Pancreas (tissue), 10 donors: Measurements from ENCODE around the gene EFCAB8. TPM values are rescaled to one million over a fixed set of nuclear protein-coding genes. Genes with fewer than 3 reads are reported as not detected.

Experiments used
- ATAC-seq, 4 donors: fragments of 200-7000 bp; cut with Tn5 transposase; one replicate each; pipeline versions ENCODE4 v1.8.0 to v1.9.1; 2020; ENCODE audit warnings: mild to moderate bottlenecking in 4 of 4, moderate library complexity in 4 of 4
- DNase-seq, 6 donors: peaks; one replicate each; pipeline ENCODE4 v3.0.0-alpha.2; 2020
- FAIRE-seq: peaks from 2 replicates; lab custom pipeline; 2012; peaks lifted over from hg19 to GRCh38; lab: Jason Lieb, UNC
- H3K27ac ChIP-seq, 4 donors: fragments of 200-600 bp; sonication (generic); 1 replicate in 3 of 4; 2 replicates in 1 of 4; pipeline versions ENCODE4 v1.5.0 to v1.8.0; 2020
- H3K27me3 ChIP-seq, 4 donors: fragments of 200-600 bp; one replicate each; pipeline ENCODE4 v1.8.0; 2021
- H3K36me3 ChIP-seq, 3 donors: fragments of 200-600 bp; sonication (generic) in 1 of 3; one replicate each; pipeline versions ENCODE4 v1.5.0 to v1.8.0; 2020 to 2021
- H3K4me1 ChIP-seq, 3 donors: fragments of 200-600 bp; one replicate each; pipeline ENCODE4 v1.8.0; 2021
- H3K4me3 ChIP-seq, 4 donors: fragments of 200-600 bp; sonication (generic) in 2 of 4; one replicate each; pipeline versions ENCODE4 v1.5.0 to v1.8.0; 2020 to 2021
- H3K9me3 ChIP-seq, 4 donors: fragments of 200-600 bp; one replicate each; pipeline ENCODE4 v1.8.0; 2021
- CTCF ChIP-seq, 4 donors: fragments of 200-600 bp; sonication (generic) in 3 of 4; IDR thresholded peaks; one replicate each; pipeline versions ENCODE4 v1.5.0 to v1.8.0; 2021; ENCODE audit warnings: antibody characterized with exemption in 4 of 4
- WGBS, 2 donors: extraction: QIAGEN DNeasy Blood & Tissue Kit; methylation state at CpG; one replicate each; pipeline ENCODE4 v1.1.7; 2013; 5-methylcytosine and 5-hydroxymethylcytosine counted together
- intact Hi-C, 3 donors: fragments of 100-400 bp; cut with DNase I; formaldehyde crosslinking; loops; one replicate each; pipeline versions ENCODE4 v1.11.1 to v1.14.2; 2022
- polyA plus RNA-seq, 2 donors: library from polyadenylated mRNA; stranded (reverse); fragments of 200-250 nt; gene quantifications; one replicate each; pipeline ENCODE4 v1.2.3, GENCODE V29; 2013
- total RNA-seq, 6 donors: library from RNA; stranded (reverse); fragmentation: NEBNext Ultra II Directional in 4 of 6; extraction: Animal tissue kit (Norgen Biotek cat#: 25700) in 4 of 6; gene quantifications; one replicate each; pipeline versions ENCODE4 v1.2.1 to v1.2.4, GENCODE V29; 2021 to 2023
- donor health status: healthy with polysubstance abuse.
- donor health status: DM: no; HTN: no; CAD: no; lungs with moderate emphysema.
- donor health status: DM: no; HTN: no; CAD: no.
- donor health status: control.
- donor health status: control.
- donor health status: Bipolar disorder and iron deficiency.
- donor health status: DM: yes; HTN: yes; CAD: no.
- donor health status: DM: no; HTN: no; CAD: no.
- donor health status: DM: no; HTN: no; CAD: no.
- donor health status: DM: yes; HTN: yes; CAD: no.

EFCAB8 gene
- total and polyA plus RNA-seq, 8 donors: 0.12 to 0.35 (median 0.19) TPM; not detected in 1

- ATAC-seq (no peak), FAIRE-seq (no peak), DNase-seq (no peak)
- Histone ChIP-seq H3K27me3 (no peaks in the 10 kb centered on the region), H3K4me1 (no peaks in the 10 kb centered on the region), H3K27ac (no peak overlapping the region), H3K4me3 (no peak overlapping the region), H3K9me3 (no peaks in the 10 kb centered on the region), H3K36me3 (no peaks in the 10 kb centered on the region)
- WGBS, 2 donors: 68 to 80% methylated on average over 6 of the region's 6 CpGs
- intact Hi-C loops: no loop called here
- TF ChIP-seq CTCF (IDR thresholded peaks at IDR 0.05): no peak
Measured at GRCh38 chr20:32980990-32981389, 122.3 kb downstream of the EFCAB8 start.

DNA sequence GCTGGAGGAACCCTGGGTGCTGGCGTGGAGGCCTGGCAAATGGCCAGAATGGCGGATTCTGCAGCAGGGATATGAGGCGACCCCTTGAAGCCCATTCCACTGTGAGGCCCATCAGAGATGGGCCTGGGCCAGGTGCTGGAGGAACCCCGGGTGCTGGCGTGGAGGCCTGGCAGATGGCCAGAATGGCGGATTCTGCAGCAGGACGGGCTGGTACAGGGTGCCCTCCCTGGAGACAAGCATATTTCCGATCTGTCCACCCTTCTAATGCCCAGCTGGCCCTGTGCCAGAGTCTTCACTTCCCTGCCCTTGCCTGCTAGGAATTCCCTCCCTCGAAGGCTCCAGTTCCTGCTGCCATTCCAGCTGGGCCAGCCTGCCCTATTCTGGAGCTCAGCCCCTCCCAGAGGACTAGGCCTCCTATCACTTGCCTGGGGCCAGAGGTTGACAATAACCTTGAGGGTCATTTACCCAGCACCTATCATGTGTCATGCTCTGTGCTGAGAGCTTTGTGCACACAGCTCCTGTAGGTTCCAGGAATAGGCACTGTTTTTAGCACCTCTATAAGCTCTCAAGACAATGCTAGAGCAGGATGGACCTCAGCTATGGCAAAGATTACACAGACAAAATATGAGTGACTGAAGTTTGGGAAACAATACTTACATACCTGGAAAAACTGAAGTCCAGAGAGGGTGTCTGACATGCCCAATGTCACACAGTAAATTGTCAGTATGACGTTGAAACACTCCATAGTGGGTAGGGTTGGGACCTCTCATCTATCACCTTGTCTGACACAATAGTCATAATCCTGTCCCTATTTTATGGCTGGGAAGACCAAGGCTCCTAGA, 124.1 kb downstream of the EFCAB8 start:
- H3K4me1 ChIP-seq: no peaks in the 10 kb centered on the region
- H3K27me3 ChIP-seq: no peaks in the 10 kb centered on the region
- H3K4me3 ChIP-seq: no peak overlapping the region
- H3K27ac ChIP-seq: no peak overlapping the region
- peak in 2 of 4 donors; percentile 39 to 40 for ATAC-seq
- peak in 4 of 6 donors; percentile 13 to 76 (median 46) for DNase-seq
- intact Hi-C loops: no loop called here
- FAIRE-seq: no peak
- 51 to 53% methylated on average over 9 to 10 of the region's 10 CpGs for WGBS, 2 donors
- no peaks in the 10 kb centered on the region for H3K36me3 ChIP-seq
- H3K9me3 ChIP-seq: no peaks in the 10 kb centered on the region
- no peak for TF ChIP-seq CTCF (IDR thresholded peaks at IDR 0.05)

DNA sequence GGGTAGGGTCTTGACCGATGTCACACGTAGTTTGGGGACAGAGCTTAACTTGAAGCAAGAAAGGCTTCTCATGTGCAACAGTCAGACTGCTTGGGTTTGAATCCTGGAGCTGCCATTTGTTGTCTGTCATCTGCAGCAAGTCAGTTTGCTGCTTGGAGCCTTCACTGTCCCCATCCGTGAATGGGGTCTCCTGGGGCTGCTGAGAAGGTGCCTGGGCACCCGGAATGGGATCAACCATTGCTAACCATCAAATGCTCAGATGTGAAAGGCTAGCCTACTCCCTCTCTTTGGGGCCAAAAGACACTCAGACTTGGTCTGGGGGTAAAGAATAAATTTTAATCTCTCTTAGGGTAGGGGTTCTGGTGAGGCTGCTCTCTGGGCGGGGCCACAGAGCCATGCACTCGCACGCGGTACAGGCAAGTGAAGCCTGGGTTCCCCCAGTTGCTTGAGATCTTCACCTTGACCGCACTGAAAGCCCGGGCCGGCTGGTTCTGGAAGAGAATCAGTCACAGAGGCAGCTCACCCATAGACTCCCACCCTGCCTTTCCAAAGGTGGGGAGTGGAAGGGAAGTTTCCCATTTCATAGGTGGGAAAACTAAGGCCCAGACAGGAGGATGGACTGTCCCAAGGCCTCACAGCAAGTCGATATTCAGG, 124.9 kb downstream of the EFCAB8 start:
- intact Hi-C loops: no loop called here

DNA sequence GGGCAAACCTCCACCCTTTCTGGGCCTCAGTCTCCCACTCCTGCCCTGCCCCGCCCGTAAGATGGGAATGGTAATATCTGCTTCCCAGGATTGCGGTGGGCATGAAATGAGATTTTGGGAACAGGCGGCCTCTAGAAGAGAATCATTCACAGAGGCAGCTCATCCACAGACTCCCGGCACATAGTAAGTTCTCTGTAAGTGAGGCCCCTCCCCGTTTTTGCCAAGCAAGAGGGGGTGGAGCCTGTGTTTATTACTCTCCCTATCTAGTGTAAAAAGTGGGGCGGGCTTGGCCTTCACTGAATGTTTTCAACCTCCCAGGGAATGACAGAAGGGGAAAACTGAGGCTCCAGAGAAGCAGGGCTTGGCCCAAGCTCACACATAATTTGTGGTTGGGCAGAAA, 125.5 kb downstream of the EFCAB8 start:
- no peak overlapping the region for H3K27ac ChIP-seq
- no peaks in the 10 kb centered on the region for H3K9me3 ChIP-seq
- 74 to 75% methylated on average over 7 of the region's 7 CpGs for WGBS, 2 donors
- no peak overlapping the region for H3K4me3 ChIP-seq
- intact Hi-C loops: no loop called here
- H3K4me1 ChIP-seq: no peaks in the 10 kb centered on the region
- H3K27me3 ChIP-seq: no peaks in the 10 kb centered on the region
- no peaks in the 10 kb centered on the region for H3K36me3 ChIP-seq
- no peak for FAIRE-seq
- no peak for TF ChIP-seq CTCF (IDR thresholded peaks at IDR 0.05)
- DNase-seq: no peak
- ATAC-seq: no peak

More for the DNA sequence above, 124.9 kb downstream of the EFCAB8 start:
- WGBS, 2 donors: 77 to 83% methylated on average over 12 of the region's 12 CpGs
- TF ChIP-seq CTCF (IDR thresholded peaks at IDR 0.05): no peak
- FAIRE-seq: no peak
- no peak for ATAC-seq
- Histone ChIP-seq H3K27me3 (no peaks in the 10 kb centered on the region), H3K4me3 (no peak overlapping the region), H3K36me3 (no peaks in the 10 kb centered on the region), H3K9me3 (no peaks in the 10 kb centered on the region), H3K4me1 (no peaks in the 10 kb centered on the region), H3K27ac (no peak overlapping the region)
- peak in 1 of 6 donors; percentile 25 for DNase-seq
